ES-I3 (cell line): ENCODE measurements around the gene CEP170B.
"Not testable (repeated sequence)": the region's sequence is repeated elsewhere in the genome, so short reads cannot be mapped to it uniquely, and the experiment has no call there.

Experiments
- H3K36me3 ChIP-seq: 2 replicates; pipeline ENCODE4 v1.6.1; 2013; ENCODE audit warnings: mild to moderate bottlenecking, low read length, control low read depth, moderate library complexity; ENCODE audit not compliant: insufficient read depth
- H3K4me1 ChIP-seq: 2 replicates; pipeline ENCODE4 v1.6.1; 2013; ENCODE audit warnings: mild to moderate bottlenecking, control low read depth, low read length; ENCODE audit not compliant: insufficient read depth
- H3K9ac ChIP-seq: 2 replicates; pipeline ENCODE4 v1.6.1; 2013; ENCODE audit warnings: low read depth, mild to moderate bottlenecking, low read length, moderate library complexity
- H3K9me3 ChIP-seq: 2 replicates; pipeline ENCODE4 v1.6.1; 2013; ENCODE audit warnings: mild to moderate bottlenecking, low read length, moderate library complexity; ENCODE audit not compliant: control insufficient read depth, insufficient read depth

The CEP170B gene

DNA sequence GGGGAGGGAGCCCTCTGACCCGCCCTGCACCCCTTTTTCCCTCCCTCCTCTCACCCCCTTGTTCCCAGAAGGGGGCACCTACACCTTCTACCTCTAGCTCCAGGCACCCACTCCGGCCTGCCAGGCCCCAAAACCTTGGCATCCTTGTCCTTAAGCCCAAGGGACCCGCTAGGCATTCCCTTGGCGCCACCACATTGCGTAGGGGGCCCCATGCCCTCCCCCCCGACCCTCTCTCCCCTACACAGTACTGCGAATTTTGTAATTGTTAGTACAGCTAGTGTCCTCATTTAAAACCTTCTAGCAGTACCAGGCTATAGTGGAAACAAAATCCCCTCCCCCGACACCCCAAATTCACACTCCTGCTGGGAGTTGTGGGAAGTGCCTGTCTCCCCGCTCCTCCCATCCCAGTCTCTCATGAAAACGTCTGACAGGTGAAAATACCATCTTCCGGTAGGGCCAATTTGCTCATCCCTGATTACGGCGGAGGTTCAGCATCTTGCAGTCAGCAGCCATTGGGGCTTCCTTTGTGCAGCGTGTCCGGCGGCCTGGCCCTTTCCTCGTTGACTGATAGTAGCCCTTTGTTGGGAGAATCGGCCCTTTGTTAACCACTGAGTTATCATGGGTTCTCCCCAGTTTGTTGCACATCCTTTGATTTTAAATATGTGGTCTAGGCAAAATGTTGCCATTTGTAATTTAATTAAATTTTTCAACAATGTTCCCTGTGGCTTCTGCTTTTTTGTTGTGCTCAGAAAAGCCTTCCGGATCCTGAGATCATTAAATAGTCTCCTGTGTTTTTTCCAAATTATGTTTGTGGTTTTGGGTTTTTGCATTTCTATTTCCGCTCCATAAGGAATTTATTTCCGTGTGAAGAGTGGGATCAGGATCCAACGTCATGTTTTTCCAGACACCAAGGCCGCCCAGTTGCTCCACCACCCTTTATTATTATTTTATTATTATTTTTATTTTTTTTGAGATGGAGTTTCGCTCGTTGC is 7.9 kb upstream of the CEP170B start:
- Histone ChIP-seq H3K9me3 (no peaks in the 10 kb centered on the region), H3K4me1 (0 out of 2 replicates have a peak, but pooled peaks cover 6% of the 10 kb centered on the region), H3K36me3 (no peaks in the 10 kb centered on the region), H3K9ac (no peak overlapping the region)

DNA sequence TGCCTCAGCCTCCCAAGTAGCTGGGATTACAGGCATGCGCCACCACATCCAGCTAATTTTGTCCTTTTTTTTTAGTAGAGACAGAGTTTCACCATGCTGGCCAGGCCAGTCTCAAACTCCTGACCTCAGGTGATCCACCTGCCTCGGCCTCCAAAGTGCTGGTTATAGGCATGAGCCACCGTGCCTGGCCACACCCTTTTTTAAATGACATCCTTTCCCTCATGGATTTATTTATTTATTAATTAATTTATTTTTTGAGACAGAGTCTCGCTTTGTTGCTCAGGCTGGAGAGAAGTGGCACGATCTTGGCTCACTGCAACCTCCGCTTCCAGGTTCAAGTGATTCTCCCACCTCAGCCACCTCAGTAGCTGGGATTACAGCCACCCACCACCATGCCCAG is 7.1 kb upstream of the CEP170B start:
- H3K9ac ChIP-seq, H3K36me3 ChIP-seq, H3K4me1 ChIP-seq, H3K9me3 ChIP-seq: not testable (repeated sequence)

DNA sequence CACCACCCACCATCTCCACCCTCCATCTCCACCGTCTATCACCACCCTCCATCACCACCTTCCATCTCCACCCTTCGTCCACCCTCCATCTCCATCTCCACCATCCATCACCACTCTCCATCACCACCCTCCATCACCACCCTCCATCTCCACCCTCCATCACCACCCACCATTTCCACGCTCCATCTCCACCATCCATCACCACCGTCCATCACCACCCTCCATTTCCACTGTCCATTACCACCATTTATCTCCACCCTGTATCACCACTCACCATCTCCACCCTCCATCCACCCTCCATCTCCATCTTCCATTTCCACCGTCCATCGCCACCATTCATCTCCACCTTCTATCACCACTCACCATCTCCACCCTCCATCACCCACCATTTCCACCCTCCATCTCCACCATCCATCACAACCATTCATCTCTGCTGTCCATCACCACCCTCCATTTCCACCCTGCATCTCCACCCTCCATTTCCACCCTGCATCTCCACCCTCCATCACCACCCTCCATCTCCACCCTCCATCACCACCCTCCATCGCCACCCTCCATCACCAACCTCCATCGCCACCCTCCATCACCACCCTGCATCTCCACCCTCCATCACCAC is 6.1 kb upstream of the CEP170B start:
- H3K9ac ChIP-seq = no peak overlapping the region
- 0 out of 2 replicates have a peak, but pooled peaks cover 13% of the 10 kb centered on the region for H3K4me1 ChIP-seq
- no peaks in the 10 kb centered on the region for H3K9me3 ChIP-seq
- no peaks in the 10 kb centered on the region for H3K36me3 ChIP-seq

DNA sequence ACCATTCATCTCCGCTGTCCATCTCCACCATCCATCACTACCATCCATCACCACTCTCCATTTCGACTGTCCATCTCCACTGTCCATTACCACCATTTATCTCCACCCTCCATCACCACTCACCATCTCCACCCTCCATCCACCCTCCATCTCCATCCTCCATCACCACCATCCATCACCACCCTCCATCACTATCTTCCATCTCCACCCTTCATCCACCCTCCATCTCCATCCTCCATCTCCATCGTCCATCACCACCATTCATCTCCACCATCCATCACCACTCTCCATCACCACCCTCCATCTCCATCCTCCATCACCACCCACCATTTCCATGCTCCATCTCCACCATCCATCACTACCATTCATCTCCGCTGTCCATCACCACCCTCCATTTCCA is 5.2 kb upstream of the CEP170B start:
- Histone ChIP-seq H3K4me1 (0 out of 2 replicates have a peak, but pooled peaks cover 13% of the 10 kb centered on the region), H3K9ac (no peak overlapping the region), H3K36me3 (no peaks in the 10 kb centered on the region), H3K9me3 (no peaks in the 10 kb centered on the region)

DNA sequence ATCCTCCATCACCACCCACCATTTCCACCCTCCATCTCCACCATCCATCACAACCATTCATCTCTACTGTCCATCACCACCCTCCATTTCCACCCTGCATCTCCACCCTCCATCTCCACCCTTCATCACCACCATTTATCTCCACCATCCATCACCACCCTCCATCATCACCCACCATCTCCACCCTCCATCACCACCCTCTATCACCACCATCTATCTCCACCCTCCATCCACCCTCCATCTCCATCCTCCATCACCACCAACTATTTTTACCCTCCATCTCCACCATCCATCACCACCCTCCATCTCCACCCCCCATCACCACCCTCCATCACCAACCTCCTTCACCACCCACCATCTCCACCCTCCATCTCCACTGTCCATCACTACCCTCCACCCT is 4.7 kb upstream of the CEP170B start:
- no peaks in the 10 kb centered on the region for H3K36me3 ChIP-seq
- 0 out of 2 replicates have a peak, but pooled peaks cover 13% of the 10 kb centered on the region for H3K4me1 ChIP-seq

DNA sequence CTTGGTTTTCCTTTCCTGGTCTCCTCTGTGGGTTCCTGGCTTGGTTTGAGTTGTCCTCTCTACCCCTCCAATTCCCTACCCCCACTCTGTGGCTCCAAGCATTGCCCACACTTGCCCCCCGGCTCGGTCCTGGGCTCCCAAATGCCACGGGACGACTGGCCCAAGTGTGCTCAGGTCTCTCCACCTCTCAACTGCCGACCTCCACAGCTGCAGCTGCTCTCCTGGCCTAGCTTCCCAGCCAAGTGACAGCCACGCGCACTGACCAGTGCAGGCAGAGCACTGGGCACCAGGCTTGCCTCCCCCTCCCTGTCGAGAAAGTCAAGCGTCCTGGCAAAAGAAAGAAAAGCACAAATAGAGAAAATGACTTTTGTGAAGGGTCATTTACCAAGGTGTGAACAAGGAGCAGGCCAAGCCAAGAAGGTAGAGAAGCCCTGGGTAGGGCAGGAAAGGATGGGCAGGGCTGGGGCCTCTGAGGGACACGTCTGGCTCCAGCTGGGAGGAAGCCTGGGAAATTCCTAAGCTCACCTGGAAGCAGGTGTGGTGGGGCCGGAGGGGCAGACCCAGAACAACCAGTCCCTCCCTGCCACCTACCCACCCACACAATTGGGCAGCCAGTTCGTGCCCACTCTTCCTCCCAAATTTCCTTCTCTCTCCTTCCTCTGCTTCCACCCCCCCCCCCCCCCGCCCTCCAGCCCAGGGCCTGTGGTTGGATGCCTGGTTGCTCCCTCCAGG is 1.8 kb upstream of the CEP170B start:
- no peaks in the 10 kb centered on the region for H3K9me3 ChIP-seq
- no peaks in the 10 kb centered on the region for H3K36me3 ChIP-seq
- 0 out of 2 replicates have a peak, but pooled peaks cover 8% of the 10 kb centered on the region for H3K4me1 ChIP-seq
- H3K9ac ChIP-seq = no peak overlapping the region; the same call in 1 of the 2 replicates

More for the DNA sequence above, 4.7 kb upstream of the CEP170B start:
- Histone ChIP-seq H3K9me3 (no peaks in the 10 kb centered on the region), H3K9ac (no peak overlapping the region)

DNA sequence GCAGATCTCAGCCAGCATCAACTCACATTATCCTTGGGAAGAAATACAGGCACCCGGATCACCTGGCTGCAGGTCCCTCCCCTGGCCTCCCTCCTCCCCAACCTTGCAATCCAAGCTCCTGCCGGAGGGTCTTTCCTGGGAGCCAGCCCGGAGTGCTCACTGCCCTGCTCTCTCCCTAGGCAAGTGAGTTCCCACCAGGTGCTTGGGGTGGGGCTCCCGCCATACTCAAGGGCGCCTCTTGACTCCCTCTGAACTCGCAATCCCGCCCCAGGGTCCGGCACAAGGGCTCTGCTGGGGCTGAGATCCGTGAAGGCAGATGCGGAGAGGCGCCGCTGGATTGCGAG is 1.2 kb upstream of the CEP170B start:
- H3K36me3 ChIP-seq = no peaks in the 10 kb centered on the region
- no peaks in the 10 kb centered on the region for H3K9me3 ChIP-seq
- H3K4me1 ChIP-seq = 0 out of 2 replicates have a peak, but pooled peaks cover 8% of the 10 kb centered on the region
- peak overlapping the region; percentile 89 for H3K9ac ChIP-seq

DNA sequence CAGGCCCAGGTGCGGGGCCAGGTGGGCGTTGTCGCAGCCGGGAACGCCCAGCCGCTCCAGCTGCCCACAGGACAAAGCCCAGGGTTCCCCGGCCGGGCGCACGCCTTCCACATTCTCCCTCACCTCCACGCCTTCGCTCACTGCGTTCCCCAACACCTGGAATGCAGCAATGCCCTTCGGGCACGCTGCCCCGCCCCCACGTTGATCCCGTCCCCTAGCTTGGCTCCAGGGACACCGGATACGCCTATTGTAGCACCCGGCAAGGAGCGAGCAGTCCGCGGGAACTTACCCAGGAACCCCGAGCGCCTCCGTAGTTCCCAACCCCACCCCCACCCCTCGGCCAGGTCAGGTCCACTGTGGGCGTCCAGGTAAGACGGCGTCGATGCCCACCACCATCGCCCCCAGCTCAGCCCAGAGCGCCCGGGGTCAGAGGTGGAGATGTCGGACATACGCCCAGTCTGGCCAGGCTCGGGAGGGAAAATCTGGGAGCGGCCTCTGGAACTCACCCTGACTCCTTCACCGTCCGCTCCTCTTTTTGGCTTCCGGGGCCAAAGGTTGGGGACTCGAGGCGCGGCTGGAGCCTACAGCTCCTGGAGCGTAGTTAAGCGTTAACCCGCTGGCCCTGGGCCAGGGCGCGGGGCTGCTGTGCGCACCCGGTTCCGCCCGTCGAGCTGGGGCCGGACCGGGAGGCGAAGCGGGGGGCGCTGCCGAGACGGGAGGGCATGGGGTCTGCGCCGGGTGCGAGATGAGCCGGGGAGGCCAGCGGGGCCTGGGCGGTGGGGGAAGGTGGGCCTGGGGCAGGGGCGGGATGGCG is 594 bp upstream of the CEP170B start:
- Histone ChIP-seq H3K4me1 (0 out of 2 replicates have a peak, but pooled peaks cover 8% of the 10 kb centered on the region), H3K9ac (peak overlapping the region; percentile 89)

DNA sequence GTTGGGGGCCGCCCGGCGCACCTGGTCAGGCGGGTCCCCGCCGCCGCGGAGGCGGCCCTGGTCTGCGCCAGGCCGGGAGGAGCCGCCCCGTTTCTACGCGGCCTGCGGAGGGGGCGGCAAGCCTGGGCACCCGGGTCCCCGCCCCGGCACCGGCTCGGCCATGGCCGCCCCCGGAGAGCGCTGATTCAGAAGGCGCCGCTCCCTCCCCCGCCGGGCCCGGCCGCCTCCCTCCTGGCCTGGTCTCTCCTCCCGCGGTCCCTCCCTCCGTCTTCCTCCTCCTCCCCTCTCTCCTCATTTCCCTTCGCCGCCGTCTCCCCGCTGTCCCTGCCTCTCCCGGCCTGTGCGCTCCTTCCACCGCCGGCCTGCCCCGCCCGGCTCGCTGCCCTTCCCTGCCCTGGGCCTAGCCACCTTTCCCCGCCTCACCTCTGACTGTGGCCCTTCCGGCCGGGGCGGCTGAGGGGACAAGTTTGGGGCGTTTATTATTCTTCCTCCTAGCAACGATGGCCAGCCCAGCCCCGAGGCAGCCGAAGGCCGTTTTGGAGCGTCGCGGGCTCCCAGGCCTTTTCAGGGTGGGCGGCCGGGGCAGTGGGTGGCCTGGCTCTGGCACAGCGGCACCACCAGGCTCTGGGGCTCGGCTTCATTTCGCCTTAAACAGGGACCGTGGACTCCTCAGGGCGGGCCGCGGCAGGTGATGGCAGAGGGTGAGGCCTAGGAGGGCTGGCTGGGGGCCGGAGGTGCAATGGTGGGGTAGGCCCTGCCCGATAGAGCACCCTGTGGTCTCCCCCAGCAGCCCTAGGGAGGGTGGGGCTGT is 768 bp downstream of the CEP170B start:
- Histone ChIP-seq H3K9me3 (no peaks in the 10 kb centered on the region), H3K36me3 (no peaks in the 10 kb centered on the region), H3K9ac (peak overlapping the region; percentile 81), H3K4me1 (0 out of 2 replicates have a peak, but pooled peaks cover 8% of the 10 kb centered on the region)

More for the DNA sequence above, 594 bp upstream of the CEP170B start:
- no peaks in the 10 kb centered on the region for H3K36me3 ChIP-seq
- H3K9me3 ChIP-seq = no peaks in the 10 kb centered on the region

DNA sequence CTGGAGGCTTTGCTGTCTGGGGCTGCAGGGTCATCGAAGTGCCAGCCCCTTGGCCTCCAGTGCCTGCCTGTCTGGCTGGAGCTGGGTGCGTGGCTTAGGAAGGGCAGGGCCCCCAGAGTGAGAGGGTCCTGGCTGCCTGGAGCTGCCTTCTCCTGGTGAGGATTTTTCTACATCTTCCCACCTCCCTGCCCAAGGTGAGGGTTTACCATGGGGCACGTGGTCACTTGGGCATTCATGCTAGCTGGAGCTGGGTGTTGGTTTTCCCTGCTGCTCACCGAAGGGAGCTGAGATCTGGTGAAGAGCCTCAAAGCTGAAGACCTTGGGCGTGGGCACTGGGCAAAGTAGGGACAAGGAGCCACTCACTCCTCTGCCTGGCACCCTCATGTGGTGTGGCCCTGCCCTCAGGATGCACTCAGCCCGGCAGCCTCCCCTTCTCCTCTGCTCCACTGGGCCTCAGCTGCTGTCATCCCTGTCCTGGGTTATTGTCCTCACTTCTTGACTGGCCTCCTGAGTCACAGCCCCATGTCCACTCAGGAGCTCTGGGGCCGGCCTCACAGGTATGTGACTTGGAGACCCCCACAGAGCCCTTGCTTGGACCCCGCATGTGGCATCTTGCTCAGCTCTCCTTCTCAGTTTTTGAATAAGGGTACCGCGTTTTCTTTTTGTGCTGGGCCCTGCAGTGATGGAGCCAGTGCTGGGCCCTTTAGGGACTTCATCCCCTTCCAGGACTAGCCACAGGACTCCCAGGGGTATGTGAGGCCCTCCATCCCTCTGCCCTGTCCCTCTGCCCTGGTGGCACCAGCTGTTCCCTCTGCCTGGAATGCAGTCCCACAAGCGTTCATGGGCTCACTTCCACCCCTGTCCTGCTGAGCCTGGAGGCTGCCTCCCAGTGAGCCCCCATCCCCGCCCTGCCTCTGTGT is 1.6 kb downstream of the CEP170B start:
- H3K36me3 ChIP-seq = no peaks in the 10 kb centered on the region
- H3K9ac ChIP-seq = peak overlapping the region; percentile 81
- no peaks in the 10 kb centered on the region for H3K9me3 ChIP-seq
- H3K4me1 ChIP-seq = 0 out of 2 replicates have a peak, but pooled peaks cover 8% of the 10 kb centered on the region

DNA sequence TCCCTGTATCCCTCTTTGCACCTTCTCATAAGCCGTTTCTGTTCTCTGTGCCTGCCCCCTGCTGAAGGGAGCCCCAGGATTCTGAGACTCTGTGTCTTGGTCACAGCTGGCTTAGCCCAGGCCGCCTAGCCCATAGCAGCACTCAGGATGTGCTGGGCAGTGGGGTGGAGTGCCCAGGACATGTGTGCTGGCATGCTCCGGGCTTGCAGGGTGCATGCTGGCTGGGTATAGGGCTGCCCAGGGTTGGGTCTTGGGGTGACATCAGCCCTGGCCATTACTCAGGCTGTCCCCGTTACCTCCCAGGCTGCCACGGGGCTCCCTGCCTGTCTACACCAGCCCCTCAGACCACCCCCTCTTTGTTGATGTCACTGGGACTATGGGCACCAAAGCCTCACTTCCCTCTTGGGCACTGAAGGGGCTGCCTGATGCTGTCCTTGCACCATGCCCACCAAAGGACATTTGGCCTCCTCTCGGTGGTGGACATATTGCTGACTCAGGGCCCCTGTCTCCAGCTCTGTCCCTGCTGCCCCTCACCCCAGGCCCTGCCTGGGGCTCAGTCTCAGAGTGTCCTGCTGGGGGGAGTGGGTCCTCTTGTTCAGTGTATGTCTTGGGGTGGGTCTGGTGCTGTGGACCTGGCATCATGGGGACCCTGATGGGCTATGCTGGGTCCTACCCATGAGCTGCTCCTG is 2.4 kb downstream of the CEP170B start:
- no peak overlapping the region for H3K9ac ChIP-seq

More for the DNA sequence above, 2.4 kb downstream of the CEP170B start:
- peaks cover 11% of the 10 kb centered on the region; the same call in 1 of the 2 replicates for H3K4me1 ChIP-seq
- H3K9me3 ChIP-seq = no peaks in the 10 kb centered on the region
- H3K36me3 ChIP-seq = no peaks in the 10 kb centered on the region
